Upper lobe of left lung (tissue), 6 donors: Measurements from ENCODE around the gene CTXND2. TPM values are rescaled to one million over a fixed set of nuclear protein-coding genes. Genes with fewer than 3 reads are reported as not detected.
"Not testable (repeated sequence)": the region's sequence is repeated elsewhere in the genome, so short reads cannot be mapped to it uniquely, and the experiment has no call there.

ENCODE experiments used
- ATAC-seq, 2 donors: fragments of 200-7000 bp; cut with Tn5 transposase; one replicate each; pipeline ENCODE4 v1.9.1; 2022; ENCODE audit warnings: mild to moderate bottlenecking in 2 of 2, moderate library complexity in 2 of 2; ENCODE audit not compliant: low FRiP score in 2 of 2
- DNase-seq, 2 donors: peaks; one replicate each; pipeline ENCODE4 v3.0.0-alpha.2; 2019 to 2020
- H3K27ac ChIP-seq, 4 donors: fragments of 200-600 bp; sonication (generic); one replicate each; pipeline ENCODE4 v1.5.1; 2016 to 2019
- H3K27me3 ChIP-seq, 4 donors: fragments of 200-600 bp; sonication (generic); one replicate each; pipeline ENCODE4 v1.5.1; 2017 to 2019
- H3K36me3 ChIP-seq, 4 donors: fragments of 200-600 bp; sonication (generic); one replicate each; pipeline ENCODE4 v1.5.1; 2016 to 2019
- H3K4me1 ChIP-seq, 4 donors: fragments of 200-600 bp; sonication (generic); one replicate each; pipeline ENCODE4 v1.5.1; 2018 to 2019
- H3K4me3 ChIP-seq, 4 donors: fragments of 200-600 bp; sonication (generic); one replicate each; pipeline ENCODE4 v1.5.1; 2017 to 2019; ENCODE audit warnings: mild to moderate bottlenecking in 2 of 4, moderate library complexity in 1 of 4
- H3K9me3 ChIP-seq, 4 donors: fragments of 200-600 bp; sonication (generic); one replicate each; pipeline ENCODE4 v1.5.1; 2018 to 2019
- CTCF ChIP-seq, 6 experiments: fragments of 450-650 bp in 4 of 6; fragments of 200-600 bp in 2 of 6; sonication (generic) in 2 of 6; IDR thresholded peaks; one replicate each; pipeline ENCODE4 v1.5.1; 2016 to 2019; ENCODE audit warnings: antibody characterized with exemption in 6 of 6
- EP300 ChIP-seq, 4 donors: sonication (generic); formaldehyde crosslinking; IDR thresholded peaks; one replicate each; pipeline ENCODE4 v1.5.1; 2017; ENCODE audit warnings: antibody characterized with exemption in 4 of 4, control low read depth in 2 of 4
- POLR2A ChIP-seq, 4 donors: fragments of 450-650 bp; IDR thresholded peaks; one replicate each; pipeline ENCODE4 v1.5.1; 2016 to 2017; ENCODE audit warnings: antibody characterized with exemption in 4 of 4, mild to moderate bottlenecking in 2 of 4
- POLR2AphosphoS5 ChIP-seq, 2 donors: sonication (generic); formaldehyde crosslinking; IDR thresholded peaks; one replicate each; pipeline ENCODE4 v1.5.1; 2017; ENCODE audit warnings: antibody characterized with exemption in 2 of 2
- WGBS, 2 donors: methylation state at CpG; one replicate each; pipeline ENCODE4 v1.1.5; 2017 to 2018; 5-methylcytosine and 5-hydroxymethylcytosine counted together
- total RNA-seq, 6 donors: library from RNA; depleted of rRNA in 4 of 6; stranded (reverse); fragments of >200 nt in 4 of 6; gene quantifications; one replicate each; pipeline versions ENCODE4 v1.1.0 to v1.2.1, GENCODE V29; 2016 to 2021
- donor health status: DM: no; HTN: no; CAD: no; lungs with moderate emphysema.
- donor health status: DM: no; HTN: yes; CAD: no; lungs with severe emphysema.

CTXND2 gene
- total RNA-seq, 6 donors from 2014 or later = not detected

GRCh38 chr1:150876119-150876454 is 10.8 kb upstream of the CTXND2 start:
- TF ChIP-seq CTCF (IDR thresholded peaks at IDR 0.05) (no peak), POLR2AphosphoS5 (IDR thresholded peaks at IDR 0.05) (no peak), EP300 (IDR thresholded peaks at IDR 0.05) (no peak), POLR2A (IDR thresholded peaks at IDR 0.05) (no peak)
- H3K27ac ChIP-seq = peak overlapping the region; percentile 96 to 99 (median 98)
- ATAC-seq = peak; percentile 79 to 86
- peaks cover 7 to 37% (median 16%) of the 10 kb centered on the region in 4 donors for H3K4me1 ChIP-seq
- no peak for DNase-seq
- H3K27me3 ChIP-seq = no peaks in the 10 kb centered on the region
- H3K9me3 ChIP-seq = no peaks in the 10 kb centered on the region
- peak overlapping the region; percentile 87 to 96 (median 92) for H3K4me3 ChIP-seq
- peaks cover 0 to 9% (median 0%) of the 10 kb centered on the region in 4 donors for H3K36me3 ChIP-seq
- WGBS, 2 donors = 0% methylated on average over 7 to 22 of the region's 23 CpGs

- not testable (repeated sequence) for ATAC-seq, H3K27ac ChIP-seq, DNase-seq, H3K9me3 ChIP-seq, H3K27me3 ChIP-seq, H3K36me3 ChIP-seq, H3K4me3 ChIP-seq
- H3K4me1 ChIP-seq = peaks cover 7 to 24% (median 19%) of the 10 kb centered on the region in 4 donors
- WGBS, 2 donors = 83 to 85% methylated on average over 2 of the region's 2 CpGs
Observed at GRCh38 chr1:150878931-150879330, 8.0 kb upstream of the CTXND2 start.

GRCh38 chr1:150881331-150882070 is 5.4 kb upstream of the CTXND2 start:
- Histone ChIP-seq H3K4me1 (peaks cover 0 to 8% (median 4%) of the 10 kb centered on the region in 4 donors), H3K9me3 (no peaks in the 10 kb centered on the region), H3K27me3 (no peaks in the 10 kb centered on the region), H3K36me3 (no peaks in the 10 kb centered on the region), H3K4me3 (no peak overlapping the region), H3K27ac (peak overlapping the region in 3 of 4 donors; percentile 35 to 52 (median 39))
- 43 to 55% methylated on average over 2 of the region's 2 CpGs for WGBS, 2 donors
- peak in 1 of 2 donors; percentile 90 for ATAC-seq
- DNase-seq = no peak
- no peak for TF ChIP-seq CTCF (IDR thresholded peaks at IDR 0.05)
- TF ChIP-seq POLR2A (IDR thresholded peaks at IDR 0.05) = no peak
- no peak for TF ChIP-seq EP300 (IDR thresholded peaks at IDR 0.05)
- no peak for TF ChIP-seq POLR2AphosphoS5 (IDR thresholded peaks at IDR 0.05)

GRCh38 chr1:150883121-150883520 is 3.8 kb upstream of the CTXND2 start:
- not testable (repeated sequence) for H3K27me3 ChIP-seq, ATAC-seq, DNase-seq, H3K36me3 ChIP-seq, H3K4me1 ChIP-seq, H3K4me3 ChIP-seq, H3K9me3 ChIP-seq, H3K27ac ChIP-seq
- WGBS, 2 donors = 85 to 90% methylated on average over 5 of the region's 5 CpGs

- no peaks in the 10 kb centered on the region for H3K27me3 ChIP-seq
- H3K36me3 ChIP-seq = no peaks in the 10 kb centered on the region
- WGBS, 2 donors = 86 to 96% methylated on average over 8 of the region's 8 CpGs
- TF ChIP-seq POLR2A (IDR thresholded peaks at IDR 0.05) = no peak
- TF ChIP-seq CTCF (IDR thresholded peaks at IDR 0.05) = no peak
- no peak for TF ChIP-seq EP300 (IDR thresholded peaks at IDR 0.05)
- no peak for TF ChIP-seq POLR2AphosphoS5 (IDR thresholded peaks at IDR 0.05)
- no peak for DNase-seq
- no peaks in the 10 kb centered on the region for H3K4me1 ChIP-seq
- no peaks in the 10 kb centered on the region for H3K9me3 ChIP-seq
- H3K4me3 ChIP-seq = no peak overlapping the region
- no peak overlapping the region for H3K27ac ChIP-seq
- ATAC-seq = no peak
Observed at GRCh38 chr1:150888727-150889126, 1.8 kb downstream of the CTXND2 start.

- H3K9me3 ChIP-seq = no peaks in the 10 kb centered on the region
- DNase-seq = no peak
- no peak overlapping the region for H3K27ac ChIP-seq
- TF ChIP-seq EP300 (IDR thresholded peaks at IDR 0.05) (no peak), POLR2A (IDR thresholded peaks at IDR 0.05) (no peak), POLR2AphosphoS5 (IDR thresholded peaks at IDR 0.05) (no peak), CTCF (IDR thresholded peaks at IDR 0.05) (no peak)
- no peaks in the 10 kb centered on the region for H3K27me3 ChIP-seq
- ATAC-seq = no peak
- H3K4me3 ChIP-seq = no peak overlapping the region
- H3K36me3 ChIP-seq = no peaks in the 10 kb centered on the region
- H3K4me1 ChIP-seq = no peaks in the 10 kb centered on the region
- 45 to 53% methylated on average over 1 of the region's 1 CpG for WGBS, 2 donors
Observed at GRCh38 chr1:150890033-150890416, 3.1 kb downstream of the CTXND2 start.
